SK-N-MC (cell line): ENCODE measurements around the gene FAM209A.

Experiments
- EZH2 ChIP-seq: fragments of 200-600 bp; sonication (generic); IDR thresholded peaks from one replicate; pipeline ENCODE4 v1.6.1; 2017; ENCODE audit warnings: antibody characterized with exemption
- POLR2AphosphoS5 ChIP-seq: IDR thresholded peaks from 2 replicates; pipeline ENCODE4 v1.6.1; 2012; ENCODE audit warnings: mild to moderate bottlenecking, low read depth, low read length, borderline replicate concordance

- no peak for TF ChIP-seq EZH2
- TF ChIP-seq POLR2AphosphoS5: no peak
Observed at GRCh38 chr20:56517641-56518040, 6.9 kb upstream of the FAM209A start.
